Transverse colon (tissue), 4 donors: ENCODE results near the gene CDH26.

ENCODE experiments used
- EP300 ChIP-seq: sonication (generic); formaldehyde crosslinking; IDR thresholded peaks from one replicate; pipeline ENCODE4 v1.6.1; 2017; ENCODE audit warnings: antibody characterized with exemption, low read depth
- POLR2A ChIP-seq: fragments of 450-650 bp; IDR thresholded peaks from one replicate; pipeline ENCODE4 v1.6.1; 2016; ENCODE audit warnings: antibody characterized with exemption, mild to moderate bottlenecking, moderate library complexity
- POLR2AphosphoS5 ChIP-seq, 3 donors: sonication (generic); formaldehyde crosslinking; IDR thresholded peaks; one replicate each; pipeline ENCODE4 v1.6.1; 2016; ENCODE audit warnings: antibody characterized with exemption in 3 of 3
- TF ChIP-seq, protein P1 (sequence below), 5 experiments: fragments of 200-600 bp in 3 of 5; fragments of 450-650 bp in 2 of 5; sonication (generic) in 3 of 5; IDR thresholded peaks; 1 replicate in 2 of 5; 2 replicates in 3 of 5; pipeline ENCODE4 v1.5.1; 2016 to 2017; ENCODE audit warnings: antibody characterized with exemption in 5 of 5, inconsistent platforms in 3 of 5, mild to moderate bottlenecking in 2 of 5, moderate library complexity in 1 of 5

DNA sequence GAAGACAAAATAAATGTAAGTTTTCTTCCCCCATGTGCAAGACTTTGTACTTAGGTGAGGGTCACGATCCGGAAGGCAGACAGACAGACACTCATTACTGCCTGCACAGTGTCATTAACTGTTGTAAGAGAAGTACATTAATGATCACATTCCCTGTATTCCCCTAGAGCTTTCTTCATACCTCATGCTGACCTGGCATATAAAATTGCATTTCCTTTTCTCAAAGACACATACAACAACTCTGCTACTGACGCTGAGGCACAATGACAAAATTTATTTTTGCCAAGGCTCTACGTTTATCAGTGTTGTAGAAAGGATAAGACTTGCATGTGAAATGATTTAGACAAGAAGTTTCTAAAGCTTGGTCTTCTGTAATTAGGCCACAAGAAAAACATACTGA is 21.8 kb upstream of the CDH26 start:
- TF ChIP-seq POLR2A, result no peak
- TF ChIP-seq, protein P1, sequence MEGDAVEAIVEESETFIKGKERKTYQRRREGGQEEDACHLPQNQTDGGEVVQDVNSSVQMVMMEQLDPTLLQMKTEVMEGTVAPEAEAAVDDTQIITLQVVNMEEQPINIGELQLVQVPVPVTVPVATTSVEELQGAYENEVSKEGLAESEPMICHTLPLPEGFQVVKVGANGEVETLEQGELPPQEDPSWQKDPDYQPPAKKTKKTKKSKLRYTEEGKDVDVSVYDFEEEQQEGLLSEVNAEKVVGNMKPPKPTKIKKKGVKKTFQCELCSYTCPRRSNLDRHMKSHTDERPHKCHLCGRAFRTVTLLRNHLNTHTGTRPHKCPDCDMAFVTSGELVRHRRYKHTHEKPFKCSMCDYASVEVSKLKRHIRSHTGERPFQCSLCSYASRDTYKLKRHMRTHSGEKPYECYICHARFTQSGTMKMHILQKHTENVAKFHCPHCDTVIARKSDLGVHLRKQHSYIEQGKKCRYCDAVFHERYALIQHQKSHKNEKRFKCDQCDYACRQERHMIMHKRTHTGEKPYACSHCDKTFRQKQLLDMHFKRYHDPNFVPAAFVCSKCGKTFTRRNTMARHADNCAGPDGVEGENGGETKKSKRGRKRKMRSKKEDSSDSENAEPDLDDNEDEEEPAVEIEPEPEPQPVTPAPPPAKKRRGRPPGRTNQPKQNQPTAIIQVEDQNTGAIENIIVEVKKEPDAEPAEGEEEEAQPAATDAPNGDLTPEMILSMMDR (IDR thresholded peaks at IDR 0.05), result no peak
- no peak for TF ChIP-seq EP300
- TF ChIP-seq POLR2AphosphoS5 (IDR thresholded peaks at IDR 0.05), result no peak
